ENCODE data around the gene CFAP97D1.

CFAP97D1 gene

GRCh38 chr17:43813386-43813785, 33.2 kb downstream of the CFAP97D1 start:
- no peak for DNase-seq (ENCODE audit: extremely low spot score)
- POLR2A ChIA-PET, result no interaction called here
- CTCF ChIA-PET, result interaction anchor here (1.0 to 1.6 kb wide), 3 partner anchors 24 to 33 kb away, joined by 3 to 5 read pairs (median 3); no protein-coding TSS in a partner anchor
- TF ChIP-seq LEF1 (IDR thresholded peaks at IDR 0.05; ENCODE audit: borderline replicate concordance), result no peak
- TF ChIP-seq FOXK2 (IDR thresholded peaks at IDR 0.05), result no peak
- TF ChIP-seq SP1 (IDR thresholded peaks at IDR 0.05), result no peak
- TF ChIP-seq ARNT (IDR thresholded peaks at IDR 0.05), result no peak
- TF ChIP-seq FOXA1 (IDR thresholded peaks at IDR 0.05), result no peak
- no peak for TF ChIP-seq ELF4 (IDR thresholded peaks at IDR 0.05)
- no peak for TF ChIP-seq HDGF (IDR thresholded peaks at IDR 0.05; ENCODE audit: borderline replicate concordance)
- no peak for TF ChIP-seq FOXM1 (IDR thresholded peaks at IDR 0.05; ENCODE audit: borderline replicate concordance)
- no peak for TF ChIP-seq BHLHE40 (IDR thresholded peaks at IDR 0.05; ENCODE audit: borderline replicate concordance)
- TF ChIP-seq NFRKB (IDR thresholded peaks at IDR 0.05), result no peak
- TF ChIP-seq SUZ12 (IDR thresholded peaks at IDR 0.05), result no peak
- no peak for TF ChIP-seq L3MBTL2 (conservative IDR thresholded peaks at IDR 0.05)
- no peak for TF ChIP-seq CTBP1 (IDR thresholded peaks at IDR 0.05; ENCODE audit: borderline replicate concordance)

- ChIA-PET CTCF (interaction anchor here (0.6 to 1.6 kb wide), 4 partner anchors 25 to 32 kb away, joined by 3 to 5 read pairs (median 3); no protein-coding TSS in a partner anchor), POLR2A (no interaction called here)
- TF ChIP-seq NFRKB (IDR thresholded peaks at IDR 0.05), result no peak
- TF ChIP-seq, protein P1, sequence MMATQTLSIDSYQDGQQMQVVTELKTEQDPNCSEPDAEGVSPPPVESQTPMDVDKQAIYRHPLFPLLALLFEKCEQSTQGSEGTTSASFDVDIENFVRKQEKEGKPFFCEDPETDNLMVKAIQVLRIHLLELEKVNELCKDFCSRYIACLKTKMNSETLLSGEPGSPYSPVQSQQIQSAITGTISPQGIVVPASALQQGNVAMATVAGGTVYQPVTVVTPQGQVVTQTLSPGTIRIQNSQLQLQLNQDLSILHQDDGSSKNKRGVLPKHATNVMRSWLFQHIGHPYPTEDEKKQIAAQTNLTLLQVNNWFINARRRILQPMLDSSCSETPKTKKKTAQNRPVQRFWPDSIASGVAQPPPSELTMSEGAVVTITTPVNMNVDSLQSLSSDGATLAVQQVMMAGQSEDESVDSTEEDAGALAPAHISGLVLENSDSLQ (IDR thresholded peaks at IDR 0.05), result no peak
- DNase-seq (ENCODE audit: extremely low spot score), result no peak
Observed at GRCh38 chr17:43814026-43814425, 33.8 kb downstream of the CFAP97D1 start.

DNA sequence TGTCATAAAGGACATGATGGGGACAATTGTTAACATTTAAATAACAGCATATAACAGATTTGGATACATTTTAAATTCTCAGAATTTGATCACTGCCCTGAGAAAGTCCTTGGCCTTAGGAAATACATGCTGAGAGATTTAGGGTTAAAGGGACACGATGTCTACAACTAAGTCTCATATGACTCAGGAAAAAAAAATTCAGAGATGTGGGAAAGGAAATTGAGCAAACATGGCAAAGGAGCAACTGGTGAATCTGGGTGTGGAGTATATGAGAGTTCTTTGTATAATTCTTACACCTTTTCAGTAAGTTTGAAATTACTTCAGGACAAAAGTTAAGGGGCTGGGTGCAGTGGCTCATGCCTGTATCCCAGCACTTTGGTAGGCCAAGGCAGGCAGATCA, 34.5 kb downstream of the CFAP97D1 start:
- no peak for DNase-seq (ENCODE audit: extremely low spot score)
- ChIA-PET CTCF (interaction anchor here (1.0 to 1.6 kb wide), 2 partner anchors 25 to 31 kb away, joined by 3 to 5 read pairs; no protein-coding TSS in a partner anchor), POLR2A (no interaction called here)
- TF ChIP-seq LEF1 (IDR thresholded peaks at IDR 0.05; ENCODE audit: borderline replicate concordance) (no peak), NFRKB (IDR thresholded peaks at IDR 0.05) (no peak), SUZ12 (IDR thresholded peaks at IDR 0.05) (no peak), L3MBTL2 (conservative IDR thresholded peaks at IDR 0.05) (no peak), BHLHE40 (IDR thresholded peaks at IDR 0.05; ENCODE audit: borderline replicate concordance) (no peak), FOXK2 (IDR thresholded peaks at IDR 0.05) (no peak), FOXM1 (IDR thresholded peaks at IDR 0.05; ENCODE audit: borderline replicate concordance) (no peak), ZNF384 (IDR thresholded peaks at IDR 0.05) (no peak), ELF4 (IDR thresholded peaks at IDR 0.05) (no peak), HDGF (IDR thresholded peaks at IDR 0.05; ENCODE audit: borderline replicate concordance) (no peak), ARNT (IDR thresholded peaks at IDR 0.05) (no peak), TARDBP (IDR thresholded peaks at IDR 0.05) (no peak), SP1 (IDR thresholded peaks at IDR 0.05) (no peak), FOXA1 (IDR thresholded peaks at IDR 0.05) (no peak), CTBP1 (IDR thresholded peaks at IDR 0.05; ENCODE audit: borderline replicate concordance) (no peak)
- TF ChIP-seq, protein P1 (IDR thresholded peaks at IDR 0.05), result no peak

- POLR2A ChIA-PET, result interaction anchor here (2.2 kb wide), 1 partner anchor 10 kb away, joined by 6 read pairs; no protein-coding TSS in a partner anchor
- CTCF ChIA-PET, result interaction anchor here (0.6 kb wide), 1 partner anchor 256 kb away, joined by 5 read pairs; no protein-coding TSS in a partner anchor
Observed at GRCh38 chr17:43816336-43817320, 36.4 kb downstream of the CFAP97D1 start.

GRCh38 chr17:43817826-43818225, 37.6 kb downstream of the CFAP97D1 start:
- TF ChIP-seq L3MBTL2 (conservative IDR thresholded peaks at IDR 0.05) (no peak), CTBP1 (IDR thresholded peaks at IDR 0.05; ENCODE audit: borderline replicate concordance) (no peak), SUZ12 (IDR thresholded peaks at IDR 0.05) (no peak), ZNF384 (IDR thresholded peaks at IDR 0.05) (no peak), HDGF (IDR thresholded peaks at IDR 0.05; ENCODE audit: borderline replicate concordance) (no peak), ARNT (IDR thresholded peaks at IDR 0.05) (no peak), BHLHE40 (IDR thresholded peaks at IDR 0.05; ENCODE audit: borderline replicate concordance) (no peak), FOXK2 (IDR thresholded peaks at IDR 0.05) (no peak), ELF4 (IDR thresholded peaks at IDR 0.05) (no peak), TARDBP (IDR thresholded peaks at IDR 0.05) (no peak), FOXM1 (IDR thresholded peaks at IDR 0.05; ENCODE audit: borderline replicate concordance) (no peak), NFRKB (IDR thresholded peaks at IDR 0.05) (no peak), LEF1 (IDR thresholded peaks at IDR 0.05; ENCODE audit: borderline replicate concordance) (no peak)
- TF ChIP-seq, protein P1 (IDR thresholded peaks at IDR 0.05), result no peak
- ChIA-PET POLR2A (interaction anchor here (2.2 to 2.3 kb wide), 2 partner anchors 9 to 13 kb away, joined by 6 to 9 read pairs; no protein-coding TSS in a partner anchor), CTCF (no interaction called here)
- DNase-seq (ENCODE audit: extremely low spot score), result no peak

More at GRCh38 chr17:43816336-43817320, 36.4 kb downstream of the CFAP97D1 start:
- TF ChIP-seq LEF1 (IDR thresholded peaks at IDR 0.05; ENCODE audit: borderline replicate concordance) (no peak), HDGF (IDR thresholded peaks at IDR 0.05; ENCODE audit: borderline replicate concordance) (no peak), ELF4 (IDR thresholded peaks at IDR 0.05) (no peak)
- DNase-seq (ENCODE audit: extremely low spot score), result no peak

Data from HEK293T (cell line).